Immature natural killer cell (primary cell): ENCODE results near the gene TCHP. TPM values are rescaled to one million over a fixed set of nuclear protein-coding genes. Genes with fewer than 3 reads are reported as not detected.

Experiments used
- DNase-seq, 3 donors: peaks; one replicate each; pipeline ENCODE4 v3.0.0; 2022; ENCODE audit warnings: mixed read lengths in 1 of 3
- H3K27ac Mint-ChIP-seq, 6 donors: one replicate each; pipeline ENCODE4 v1.8.0; 2020; ENCODE audit warnings: mixed read lengths in 6 of 6, mild to moderate bottlenecking in 5 of 6, inconsistent platforms in 4 of 6, moderate library complexity in 3 of 6
- H3K27me3 Mint-ChIP-seq, 3 donors: one replicate each; pipeline ENCODE4 v1.8.0; 2020 to 2021; ENCODE audit warnings: low read depth in 3 of 3, mild to moderate bottlenecking in 3 of 3, mixed read lengths in 3 of 3, moderate library complexity in 3 of 3, inconsistent platforms in 1 of 3
- H3K36me3 Mint-ChIP-seq, 3 donors: one replicate each; pipeline ENCODE4 v1.8.0; 2020; ENCODE audit warnings: mixed read lengths in 3 of 3, inconsistent platforms in 2 of 3, mild to moderate bottlenecking in 2 of 3
- H3K4me1 Mint-ChIP-seq, 2 donors: one replicate each; pipeline ENCODE4 v1.8.0; 2020; ENCODE audit warnings: inconsistent platforms in 2 of 2, mild to moderate bottlenecking in 2 of 2, mixed read lengths in 2 of 2, moderate library complexity in 1 of 2
- H3K4me3 Mint-ChIP-seq, 5 donors: one replicate each; pipeline ENCODE4 v1.8.0; 2020; ENCODE audit warnings: mild to moderate bottlenecking in 5 of 5, mixed read lengths in 5 of 5, inconsistent platforms in 3 of 5, moderate library complexity in 3 of 5
- H3K9me3 Mint-ChIP-seq, 6 donors: one replicate each; pipeline ENCODE4 v1.8.0; 2020; ENCODE audit warnings: mild to moderate bottlenecking in 6 of 6, mixed read lengths in 6 of 6, inconsistent platforms in 4 of 6, moderate library complexity in 3 of 6
- polyA plus RNA-seq, 3 donors: library from polyadenylated mRNA; unstranded; fragments of 300-500 nt; fragmentation: Illumina TruSeq; gene quantifications; one replicate each; pipeline ENCODE4 v1.2.3, GENCODE V29; 2021

TCHP gene
- polyA plus RNA-seq, 3 donors from 2014 or later, result 2.9 to 22.8 (median 9.1) TPM

- H3K27ac Mint-ChIP-seq, result peak overlapping the region in 4 of 6 donors; percentile 11 to 72 (median 30)
- H3K9me3 Mint-ChIP-seq, result no peaks in the 10 kb centered on the region
- peaks cover 47 to 56% of the 10 kb centered on the region in 2 donors for H3K4me1 Mint-ChIP-seq
- no peak for DNase-seq
- H3K36me3 Mint-ChIP-seq, result peaks cover 8 to 9% (median 8%) of the 10 kb centered on the region in 3 donors
- H3K27me3 Mint-ChIP-seq, result peaks cover 0 to 2% (median 0%) of the 10 kb centered on the region in 3 donors
- H3K4me3 Mint-ChIP-seq, result no peak overlapping the region
Measured at GRCh38 chr12:109870648-109871047, 29.4 kb upstream of the TCHP start.

GRCh38 chr12:109871668-109872314 lies 28.3 kb upstream of the TCHP start:
- Mint-ChIP-seq H3K4me1 (peaks cover 46 to 58% of the 10 kb centered on the region in 2 donors), H3K36me3 (peaks cover 8 to 9% (median 8%) of the 10 kb centered on the region in 3 donors), H3K27me3 (peaks cover 0 to 2% (median 0%) of the 10 kb centered on the region in 3 donors), H3K9me3 (no peaks in the 10 kb centered on the region), H3K4me3 (no peak overlapping the region), H3K27ac (peak overlapping the region in 3 of 6 donors; percentile 50 to 83 (median 76))
- no peak for DNase-seq

GRCh38 chr12:109873653-109874052 lies 26.4 kb upstream of the TCHP start:
- no peak overlapping the region for H3K4me3 Mint-ChIP-seq
- peaks cover 0 to 2% (median 0%) of the 10 kb centered on the region in 6 donors for H3K9me3 Mint-ChIP-seq
- DNase-seq, result no peak
- H3K4me1 Mint-ChIP-seq, result peaks cover 51 to 65% of the 10 kb centered on the region in 2 donors
- peaks cover 0 to 2% (median 0%) of the 10 kb centered on the region in 3 donors for H3K27me3 Mint-ChIP-seq
- peaks cover 1 to 8% (median 3%) of the 10 kb centered on the region in 3 donors for H3K36me3 Mint-ChIP-seq
- peak overlapping the region in 1 of 6 donors; percentile 19 for H3K27ac Mint-ChIP-seq

GRCh38 chr12:109875572-109876131 lies 24.4 kb upstream of the TCHP start:
- Mint-ChIP-seq H3K4me1 (peaks cover 63 to 73% of the 10 kb centered on the region in 2 donors), H3K36me3 (peaks cover 0 to 8% (median 3%) of the 10 kb centered on the region in 3 donors), H3K27ac (peak overlapping the region; percentile 31 to 87 (median 64)), H3K27me3 (peaks cover 0 to 9% (median 4%) of the 10 kb centered on the region in 3 donors), H3K9me3 (peaks cover 0 to 2% (median 0%) of the 10 kb centered on the region in 6 donors), H3K4me3 (peak overlapping the region in 2 of 5 donors; percentile 12 to 21)
- no peak for DNase-seq

GRCh38 chr12:109876406-109876805 lies 23.7 kb upstream of the TCHP start:
- peaks cover 0 to 7% (median 2%) of the 10 kb centered on the region in 3 donors for H3K36me3 Mint-ChIP-seq
- H3K27ac Mint-ChIP-seq, result peak overlapping the region in 5 of 6 donors; percentile 31 to 87 (median 70)
- no peak for DNase-seq
- H3K4me3 Mint-ChIP-seq, result peak overlapping the region in 1 of 5 donors; percentile 10
- H3K4me1 Mint-ChIP-seq, result peaks cover 70 to 77% of the 10 kb centered on the region in 2 donors
- H3K27me3 Mint-ChIP-seq, result peaks cover 0 to 14% (median 6%) of the 10 kb centered on the region in 3 donors
- peaks cover 0 to 2% (median 0%) of the 10 kb centered on the region in 6 donors for H3K9me3 Mint-ChIP-seq

- Mint-ChIP-seq H3K27ac (peak overlapping the region in 5 of 6 donors; percentile 40 to 99 (median 72)), H3K4me1 (peaks cover 68 to 72% of the 10 kb centered on the region in 2 donors)
Measured at GRCh38 chr12:109877504-109878246, 22.4 kb upstream of the TCHP start.

GRCh38 chr12:109878247-109878625 lies 21.8 kb upstream of the TCHP start:
- DNase-seq, result no peak
- Mint-ChIP-seq H3K27ac (peak overlapping the region; percentile 13 to 99 (median 86)), H3K4me3 (peak overlapping the region; percentile 95 to 99 (median 98)), H3K4me1 (peaks cover 67 to 70% of the 10 kb centered on the region in 2 donors), H3K27me3 (peaks cover 0 to 16% (median 6%) of the 10 kb centered on the region in 3 donors), H3K36me3 (no peaks in the 10 kb centered on the region), H3K9me3 (peaks cover 0 to 2% (median 0%) of the 10 kb centered on the region in 6 donors)

More at GRCh38 chr12:109877504-109878246, 22.4 kb upstream of the TCHP start:
- H3K36me3 Mint-ChIP-seq, result peaks cover 0 to 5% (median 0%) of the 10 kb centered on the region in 3 donors
- DNase-seq, result no peak
- H3K9me3 Mint-ChIP-seq, result peaks cover 0 to 2% (median 0%) of the 10 kb centered on the region in 6 donors
- peak overlapping the region; percentile 48 to 95 (median 55) for H3K4me3 Mint-ChIP-seq
- H3K27me3 Mint-ChIP-seq, result peaks cover 0 to 16% (median 6%) of the 10 kb centered on the region in 3 donors

- H3K27ac Mint-ChIP-seq, result peak overlapping the region; percentile 75 to 99 (median 98)
- no peak for DNase-seq
- peaks cover 0 to 17% (median 6%) of the 10 kb centered on the region in 3 donors for H3K27me3 Mint-ChIP-seq
- peaks cover 65 to 70% of the 10 kb centered on the region in 2 donors for H3K4me1 Mint-ChIP-seq
- peak overlapping the region; percentile 95 to 99 (median 98) for H3K4me3 Mint-ChIP-seq
- no peaks in the 10 kb centered on the region for H3K36me3 Mint-ChIP-seq
- H3K9me3 Mint-ChIP-seq, result peaks cover 0 to 2% (median 0%) of the 10 kb centered on the region in 6 donors
Measured at GRCh38 chr12:109878749-109879148, 21.3 kb upstream of the TCHP start.

GRCh38 chr12:109879351-109880042 lies 20.6 kb upstream of the TCHP start:
- H3K9me3 Mint-ChIP-seq, result peaks cover 0 to 2% (median 0%) of the 10 kb centered on the region in 6 donors
- H3K36me3 Mint-ChIP-seq, result no peaks in the 10 kb centered on the region
- H3K4me3 Mint-ChIP-seq, result peak overlapping the region; percentile 95 to 99 (median 98)
- peaks cover 64% of the 10 kb centered on the region in 2 donors for H3K4me1 Mint-ChIP-seq
- H3K27me3 Mint-ChIP-seq, result peaks cover 0 to 19% (median 6%) of the 10 kb centered on the region in 3 donors
- no peak for DNase-seq
- H3K27ac Mint-ChIP-seq, result peak overlapping the region; percentile 90 to 99 (median 98)

- peak; percentile 92 to 94 (median 93) for DNase-seq
- H3K4me3 Mint-ChIP-seq, result peak within 1 kb of the TSS; percentile 95 to 99 (median 98)
- H3K27me3 Mint-ChIP-seq, result peaks cover 0 to 20% (median 6%) of the 10 kb centered on the region in 3 donors
- H3K9me3 Mint-ChIP-seq, result peaks cover 0 to 2% (median 0%) of the 10 kb centered on the region in 6 donors
- peak within 1 kb of the TSS; percentile 91 to 99 (median 98) for H3K27ac Mint-ChIP-seq
- H3K36me3 Mint-ChIP-seq, result no peaks in the 10 kb centered on the region
- H3K4me1 Mint-ChIP-seq, result peaks cover 56% of the 10 kb centered on the region in 2 donors
Measured at GRCh38 chr12:109880043-109880931, 19.8 kb upstream of the TCHP start, which contains the start of gene GLTP. Gene GLTP, minus strand, starts transcription at chr12:109880541. Its CDS starts 167 bp downstream, at chr12:109880374.

GRCh38 chr12:109880938-109881337 lies 19.1 kb upstream of the TCHP start:
- Mint-ChIP-seq H3K27me3 (peaks cover 0 to 20% (median 6%) of the 10 kb centered on the region in 3 donors), H3K9me3 (peaks cover 0 to 2% (median 0%) of the 10 kb centered on the region in 6 donors)
- no peak for DNase-seq

GRCh38 chr12:109881752-109882151 lies 18.3 kb upstream of the TCHP start:
- peaks cover 42% of the 10 kb centered on the region in 2 donors for H3K4me1 Mint-ChIP-seq
- peaks cover 0 to 20% (median 6%) of the 10 kb centered on the region in 3 donors for H3K27me3 Mint-ChIP-seq
- H3K36me3 Mint-ChIP-seq, result no peaks in the 10 kb centered on the region
- peaks cover 0 to 2% (median 0%) of the 10 kb centered on the region in 6 donors for H3K9me3 Mint-ChIP-seq
- peak overlapping the region in 4 of 5 donors; percentile 82 to 88 (median 86) for H3K4me3 Mint-ChIP-seq
- DNase-seq, result no peak
- H3K27ac Mint-ChIP-seq, result peak overlapping the region in 4 of 6 donors; percentile 48 to 98 (median 94)

More at GRCh38 chr12:109880938-109881337, 19.1 kb upstream of the TCHP start:
- peaks cover 49 to 50% of the 10 kb centered on the region in 2 donors for H3K4me1 Mint-ChIP-seq
- no peaks in the 10 kb centered on the region for H3K36me3 Mint-ChIP-seq
- peak overlapping the region; percentile 82 to 98 (median 94) for H3K27ac Mint-ChIP-seq
- H3K4me3 Mint-ChIP-seq, result peak overlapping the region; percentile 82 to 95 (median 87)
